Measurements from ENCODE around the gene PDAP1. TPM values are rescaled to one million over a fixed set of nuclear protein-coding genes. Genes with fewer than 3 reads are reported as not detected.

The PDAP1 gene, protein sequence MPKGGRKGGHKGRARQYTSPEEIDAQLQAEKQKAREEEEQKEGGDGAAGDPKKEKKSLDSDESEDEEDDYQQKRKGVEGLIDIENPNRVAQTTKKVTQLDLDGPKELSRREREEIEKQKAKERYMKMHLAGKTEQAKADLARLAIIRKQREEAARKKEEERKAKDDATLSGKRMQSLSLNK
- 10 to 100 TPM; 47.2 to 68.5 (median 48.3) TPM for total RNA-seq

DNA sequence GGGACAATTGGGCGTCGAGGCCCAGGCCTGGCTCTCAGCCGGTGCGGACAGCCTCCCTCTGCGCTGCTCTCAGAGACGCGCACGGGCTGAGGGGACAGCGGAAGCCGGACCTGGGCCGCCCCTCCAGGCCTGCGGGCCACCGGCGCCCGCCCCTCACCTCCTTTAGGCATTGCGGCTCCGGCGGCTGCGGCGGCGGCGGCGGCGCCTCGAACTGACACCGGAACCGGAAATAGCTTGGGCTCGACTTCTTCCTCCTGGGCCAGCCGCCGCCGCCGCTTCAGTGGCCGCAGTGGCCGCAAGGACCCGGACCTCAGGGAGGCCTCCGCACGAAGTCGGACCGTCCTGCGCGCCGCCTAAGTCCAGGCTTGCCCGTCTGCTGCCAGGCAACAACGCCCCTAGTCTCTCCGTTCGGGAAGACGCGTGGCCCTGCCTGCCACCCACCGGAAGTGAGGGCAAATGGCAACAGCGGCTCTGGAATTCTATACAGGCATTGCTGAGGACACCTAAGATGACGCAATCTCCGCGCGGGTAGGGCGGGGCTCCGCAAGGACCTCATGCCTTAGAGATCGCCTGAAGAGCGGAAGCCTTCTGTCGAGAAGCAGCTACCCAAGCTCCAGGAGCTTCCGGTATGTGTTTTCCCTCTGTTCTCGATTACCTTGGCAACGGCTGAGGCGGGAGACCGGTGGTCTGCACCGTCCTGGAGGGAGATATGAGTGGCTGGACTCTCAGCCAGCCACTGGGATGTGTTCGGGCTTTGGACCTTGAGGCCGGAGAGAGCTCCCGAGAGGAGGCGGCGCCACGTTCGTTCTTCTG lies at the start of gene PDAP1, which contains the start of gene BUD31:
PDAP1 (minus strand) TSS at position 219 of the 813 bp plus-strand sequence; CDS start at position 170, 49 bp downstream.
BUD31 (plus strand) TSS at position 591 of the 813 bp plus-strand sequence. CDS start 2,124 bp downstream, outside the sequence.
- Histone ChIP-seq H3K4me1 (peaks cover 56% of the 10 kb centered on the region), H3K27ac (peak within 1 kb of the TSS; percentile 95), H3K27me3 (no peaks in the 10 kb centered on the region), H3K9me3 (no peaks in the 10 kb centered on the region), H3K36me3 (peaks cover 46% of the 10 kb centered on the region), H3K4me3 (peak within 1 kb of the TSS; percentile 92)
- TF ChIP-seq EP300 (IDR thresholded peaks at IDR 0.05) = no peak
- TF ChIP-seq POLR2AphosphoS5 (IDR thresholded peaks at IDR 0.05) = peak; percentile 8 to 97 (median 96)
- TF ChIP-seq POLR2A (IDR thresholded peaks at IDR 0.05) = peak; percentile 35 to 82
- TF ChIP-seq, protein P1, sequence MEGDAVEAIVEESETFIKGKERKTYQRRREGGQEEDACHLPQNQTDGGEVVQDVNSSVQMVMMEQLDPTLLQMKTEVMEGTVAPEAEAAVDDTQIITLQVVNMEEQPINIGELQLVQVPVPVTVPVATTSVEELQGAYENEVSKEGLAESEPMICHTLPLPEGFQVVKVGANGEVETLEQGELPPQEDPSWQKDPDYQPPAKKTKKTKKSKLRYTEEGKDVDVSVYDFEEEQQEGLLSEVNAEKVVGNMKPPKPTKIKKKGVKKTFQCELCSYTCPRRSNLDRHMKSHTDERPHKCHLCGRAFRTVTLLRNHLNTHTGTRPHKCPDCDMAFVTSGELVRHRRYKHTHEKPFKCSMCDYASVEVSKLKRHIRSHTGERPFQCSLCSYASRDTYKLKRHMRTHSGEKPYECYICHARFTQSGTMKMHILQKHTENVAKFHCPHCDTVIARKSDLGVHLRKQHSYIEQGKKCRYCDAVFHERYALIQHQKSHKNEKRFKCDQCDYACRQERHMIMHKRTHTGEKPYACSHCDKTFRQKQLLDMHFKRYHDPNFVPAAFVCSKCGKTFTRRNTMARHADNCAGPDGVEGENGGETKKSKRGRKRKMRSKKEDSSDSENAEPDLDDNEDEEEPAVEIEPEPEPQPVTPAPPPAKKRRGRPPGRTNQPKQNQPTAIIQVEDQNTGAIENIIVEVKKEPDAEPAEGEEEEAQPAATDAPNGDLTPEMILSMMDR (IDR thresholded peaks at IDR 0.05) = peak in 1 of 2 donors; percentile 40
- WGBS = under 1% methylated on average over 34 of the region's 72 CpGs
- peak; percentile 96 for DNase-seq (ENCODE audit: low spot score in 2 of 2)

DNA sequence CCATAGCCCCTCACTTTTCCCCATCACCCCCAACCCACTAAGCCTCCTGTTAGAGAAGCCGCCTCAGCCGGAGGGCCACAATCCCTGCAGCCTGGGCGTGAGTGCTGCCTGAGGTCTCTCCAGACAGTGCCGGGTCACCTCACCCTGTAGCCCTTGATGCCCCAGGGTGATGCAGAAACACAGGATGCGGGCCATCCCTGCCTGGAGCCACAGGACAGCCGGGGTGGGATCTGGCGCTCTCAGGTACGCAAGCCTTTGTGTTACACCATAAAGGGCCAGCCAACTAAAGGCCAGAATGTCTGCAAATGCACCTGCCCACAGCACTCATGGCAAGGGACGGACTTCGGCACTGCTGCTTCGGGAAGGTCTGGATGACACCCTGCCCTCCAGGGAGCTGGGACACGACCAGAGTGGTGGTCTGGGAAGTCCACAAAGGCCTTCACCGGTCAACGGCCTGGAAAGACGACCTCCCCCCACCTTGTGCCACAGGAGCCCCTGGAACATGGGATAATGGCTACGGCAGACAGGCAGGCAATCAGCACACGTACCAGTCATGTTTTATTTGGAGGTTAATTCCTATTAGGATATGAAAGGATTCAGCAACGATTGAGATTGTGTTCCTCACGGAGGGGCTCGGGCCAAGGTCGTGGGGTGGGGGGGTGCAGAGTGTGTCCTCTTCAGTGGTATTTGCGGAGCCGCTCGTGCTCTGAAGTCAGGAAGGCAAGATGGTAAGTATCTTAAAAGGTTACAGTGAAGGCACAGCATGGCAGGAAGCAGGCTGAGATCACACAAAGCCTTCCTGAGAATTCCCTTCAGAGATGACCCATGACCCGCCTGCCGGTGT lies 49.5 kb upstream of the PDAP1 start:
- TF ChIP-seq POLR2AphosphoS5 (IDR thresholded peaks at IDR 0.05) (no peak), EP300 (IDR thresholded peaks at IDR 0.05) (no peak), POLR2A (IDR thresholded peaks at IDR 0.05) (no peak)
- peaks cover 73% of the 10 kb centered on the region for H3K36me3 ChIP-seq
- no peaks in the 10 kb centered on the region for H3K9me3 ChIP-seq
- WGBS = 84% methylated on average over 22 of the region's 26 CpGs
- no peak overlapping the region for H3K4me3 ChIP-seq
- peaks cover 25% of the 10 kb centered on the region for H3K4me1 ChIP-seq
- H3K27me3 ChIP-seq = no peaks in the 10 kb centered on the region
- DNase-seq (ENCODE audit: low spot score in 2 of 2) = no peak
- no peak overlapping the region for H3K27ac ChIP-seq

DNA sequence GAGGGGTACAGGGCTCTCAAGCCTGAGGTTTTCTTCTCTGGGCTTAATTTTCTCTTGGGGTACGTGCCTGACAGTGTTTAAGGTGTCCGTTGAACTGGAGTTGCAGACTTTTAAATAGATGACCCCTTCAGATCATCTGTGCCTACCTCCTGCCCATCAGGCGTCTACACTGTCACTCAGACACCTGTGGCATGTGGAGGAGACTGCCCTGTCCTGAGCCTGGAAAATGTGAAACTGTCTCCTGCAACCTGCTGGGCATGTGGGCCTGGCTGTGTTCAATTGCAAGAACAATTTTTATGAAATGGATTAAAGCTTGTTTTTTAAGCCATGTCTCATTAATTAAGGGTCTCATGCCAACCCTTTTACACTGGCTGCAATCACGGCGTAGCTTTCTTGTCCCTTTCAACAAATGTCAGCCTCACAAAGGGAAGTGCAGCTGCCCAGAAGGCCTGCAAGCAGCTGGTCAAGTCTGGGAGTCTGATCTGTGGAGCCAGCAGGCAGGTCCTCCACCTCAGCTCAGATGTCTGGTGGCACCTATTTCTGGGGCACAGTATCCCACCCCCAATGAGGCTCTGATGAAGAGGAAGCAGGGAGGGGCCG lies 48.8 kb upstream of the PDAP1 start:
- DNase-seq (ENCODE audit: low spot score in 2 of 2) = no peak
- no peaks in the 10 kb centered on the region for H3K27me3 ChIP-seq
- no peak overlapping the region for H3K27ac ChIP-seq
- no peak for TF ChIP-seq POLR2A (IDR thresholded peaks at IDR 0.05)
- TF ChIP-seq EP300 (IDR thresholded peaks at IDR 0.05) = no peak
- TF ChIP-seq, protein P1 (IDR thresholded peaks at IDR 0.05) = no peak
- TF ChIP-seq POLR2AphosphoS5 (IDR thresholded peaks at IDR 0.05) = no peak
- no peaks in the 10 kb centered on the region for H3K9me3 ChIP-seq
- H3K36me3 ChIP-seq = peaks cover 74% of the 10 kb centered on the region
- H3K4me3 ChIP-seq = no peak overlapping the region
- peaks cover 30% of the 10 kb centered on the region for H3K4me1 ChIP-seq
- WGBS = 81% methylated on average over 6 of the region's 6 CpGs

DNA sequence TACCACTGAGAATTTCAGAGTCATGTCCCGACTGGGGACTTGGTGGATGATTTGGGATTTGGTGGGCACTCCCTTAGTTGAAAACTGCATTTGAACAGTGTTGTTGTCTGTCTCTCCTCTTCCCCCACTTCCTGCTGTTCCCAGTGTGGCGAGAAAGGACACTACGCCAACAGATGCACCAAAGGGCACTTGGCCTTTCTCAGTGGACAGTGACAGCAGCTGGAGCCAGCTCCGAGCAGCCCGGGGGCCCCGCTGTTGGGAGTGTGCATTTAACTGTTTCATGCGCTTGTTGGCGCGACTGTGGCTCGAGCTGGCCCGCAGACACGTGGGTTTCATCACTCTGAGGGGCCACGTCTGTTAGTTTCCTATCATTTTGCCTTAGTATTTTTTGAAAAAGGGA lies 47.9 kb upstream of the PDAP1 start:
- Histone ChIP-seq H3K36me3 (peaks cover 83% of the 10 kb centered on the region), H3K4me1 (peaks cover 24% of the 10 kb centered on the region), H3K27me3 (no peaks in the 10 kb centered on the region), H3K9me3 (no peaks in the 10 kb centered on the region), H3K4me3 (no peak overlapping the region), H3K27ac (no peak overlapping the region)
- WGBS = 75% methylated on average over 4 of the region's 13 CpGs
- TF ChIP-seq POLR2AphosphoS5 (IDR thresholded peaks at IDR 0.05) (no peak), POLR2A (IDR thresholded peaks at IDR 0.05) (no peak), EP300 (IDR thresholded peaks at IDR 0.05) (no peak)
- TF ChIP-seq, protein P1 (IDR thresholded peaks at IDR 0.05) = no peak
- no peak for DNase-seq (ENCODE audit: low spot score in 2 of 2)

DNA sequence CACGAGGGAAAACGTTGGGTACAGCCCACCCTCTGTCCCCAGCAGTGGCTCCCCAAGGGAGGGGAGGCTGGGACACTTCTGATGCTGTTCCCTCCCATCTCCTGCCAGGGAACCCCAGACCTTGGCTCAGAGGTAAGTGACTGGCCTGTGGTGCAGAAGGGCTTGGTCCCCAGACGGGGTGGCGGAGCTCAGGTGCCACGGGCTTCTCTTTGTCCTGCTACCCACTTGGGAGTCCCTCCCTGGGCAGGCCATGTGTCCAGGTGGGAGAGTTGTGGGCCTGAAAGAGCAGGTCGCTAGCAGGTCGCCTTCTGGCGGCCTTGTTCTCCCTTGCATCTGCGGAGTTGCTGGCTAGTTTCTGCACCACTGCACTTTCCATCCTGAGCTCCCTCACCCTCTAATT lies 47.5 kb upstream of the PDAP1 start:
- Histone ChIP-seq H3K4me3 (no peak overlapping the region), H3K36me3 (peaks cover 87% of the 10 kb centered on the region), H3K4me1 (peaks cover 21% of the 10 kb centered on the region), H3K27me3 (no peaks in the 10 kb centered on the region), H3K9me3 (no peaks in the 10 kb centered on the region), H3K27ac (no peak overlapping the region)
- DNase-seq (ENCODE audit: low spot score in 2 of 2) = no peak
- no peak for TF ChIP-seq POLR2AphosphoS5 (IDR thresholded peaks at IDR 0.05)
- no peak for TF ChIP-seq POLR2A (IDR thresholded peaks at IDR 0.05)
- no peak for TF ChIP-seq EP300 (IDR thresholded peaks at IDR 0.05)
- 92% methylated on average over 4 of the region's 9 CpGs for WGBS
